ENCODE data around the gene PRTN3.

Gene PRTN3

DNA sequence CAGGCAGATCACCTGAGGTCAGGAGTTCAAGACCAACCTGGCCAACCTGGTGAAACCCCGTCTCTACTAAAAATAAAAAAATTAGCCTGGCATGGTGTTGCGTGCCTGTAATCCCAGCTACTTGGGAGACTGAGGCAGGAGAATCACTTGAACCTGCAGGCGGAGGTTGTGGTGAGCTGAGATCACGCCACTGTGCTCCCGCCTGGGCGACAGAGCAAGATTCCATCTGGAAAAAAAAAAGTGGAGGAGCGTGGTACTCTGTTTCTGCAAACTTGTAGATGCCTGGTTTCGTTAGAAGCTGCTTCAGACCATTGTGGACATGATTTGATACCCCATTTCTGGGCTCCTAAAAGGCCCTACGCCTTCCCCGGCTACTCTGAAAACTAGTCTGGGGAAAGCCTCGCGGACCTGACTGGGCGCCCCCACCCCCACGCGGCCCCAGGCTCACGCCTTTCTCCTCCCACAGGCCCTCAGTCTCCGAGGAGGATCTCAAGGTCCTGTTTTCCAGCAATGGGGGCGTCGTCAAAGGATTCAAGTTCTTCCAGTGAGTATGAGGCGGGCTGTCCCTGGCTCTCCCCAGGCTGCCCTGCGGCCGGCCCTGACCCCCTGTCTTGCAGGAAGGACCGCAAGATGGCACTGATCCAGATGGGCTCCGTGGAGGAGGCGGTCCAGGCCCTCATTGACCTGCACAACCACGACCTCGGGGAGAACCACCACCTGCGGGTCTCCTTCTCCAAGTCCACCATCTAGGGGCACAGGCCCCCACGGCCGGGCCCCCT, 30.5 kb upstream of the PRTN3 start:
- no peak overlapping the region for H3K27ac ChIP-seq
- TF ChIP-seq ZFX (IDR thresholded peaks at IDR 0.05): no peak
- TF ChIP-seq, protein P1, sequence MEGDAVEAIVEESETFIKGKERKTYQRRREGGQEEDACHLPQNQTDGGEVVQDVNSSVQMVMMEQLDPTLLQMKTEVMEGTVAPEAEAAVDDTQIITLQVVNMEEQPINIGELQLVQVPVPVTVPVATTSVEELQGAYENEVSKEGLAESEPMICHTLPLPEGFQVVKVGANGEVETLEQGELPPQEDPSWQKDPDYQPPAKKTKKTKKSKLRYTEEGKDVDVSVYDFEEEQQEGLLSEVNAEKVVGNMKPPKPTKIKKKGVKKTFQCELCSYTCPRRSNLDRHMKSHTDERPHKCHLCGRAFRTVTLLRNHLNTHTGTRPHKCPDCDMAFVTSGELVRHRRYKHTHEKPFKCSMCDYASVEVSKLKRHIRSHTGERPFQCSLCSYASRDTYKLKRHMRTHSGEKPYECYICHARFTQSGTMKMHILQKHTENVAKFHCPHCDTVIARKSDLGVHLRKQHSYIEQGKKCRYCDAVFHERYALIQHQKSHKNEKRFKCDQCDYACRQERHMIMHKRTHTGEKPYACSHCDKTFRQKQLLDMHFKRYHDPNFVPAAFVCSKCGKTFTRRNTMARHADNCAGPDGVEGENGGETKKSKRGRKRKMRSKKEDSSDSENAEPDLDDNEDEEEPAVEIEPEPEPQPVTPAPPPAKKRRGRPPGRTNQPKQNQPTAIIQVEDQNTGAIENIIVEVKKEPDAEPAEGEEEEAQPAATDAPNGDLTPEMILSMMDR (conservative IDR thresholded peaks at IDR 0.05): no peak

DNA sequence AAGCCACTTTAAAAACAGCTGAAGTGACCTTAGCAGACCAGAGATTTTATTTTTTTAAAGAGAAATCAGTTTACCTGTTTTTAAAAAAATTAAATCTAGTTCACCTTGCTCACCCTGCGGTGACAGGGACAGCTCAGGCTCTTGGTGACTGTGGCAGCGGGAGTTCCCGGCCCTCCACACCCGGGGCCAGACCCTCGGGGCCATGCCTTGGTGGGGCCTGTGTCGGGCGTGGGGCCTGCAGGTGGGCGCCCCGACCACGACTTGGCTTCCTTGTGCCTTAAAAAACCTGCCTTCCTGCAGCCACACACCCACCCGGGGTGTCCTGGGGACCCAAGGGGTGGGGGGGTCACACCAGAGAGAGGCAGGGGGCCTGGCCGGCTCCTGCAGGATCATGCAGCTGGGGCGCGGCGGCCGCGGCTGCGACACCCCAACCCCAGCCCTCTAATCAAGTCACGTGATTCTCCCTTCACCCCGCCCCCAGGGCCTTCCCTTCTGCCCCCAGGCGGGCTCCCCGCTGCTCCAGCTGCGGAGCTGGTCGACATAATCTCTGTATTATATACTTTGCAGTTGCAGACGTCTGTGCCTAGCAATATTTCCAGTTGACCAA, 29.8 kb upstream of the PRTN3 start:
- no peak overlapping the region for H3K27ac ChIP-seq
- TF ChIP-seq, protein P1 (conservative IDR thresholded peaks at IDR 0.05): no peak
- no peak for TF ChIP-seq ZFX (IDR thresholded peaks at IDR 0.05)

DNA sequence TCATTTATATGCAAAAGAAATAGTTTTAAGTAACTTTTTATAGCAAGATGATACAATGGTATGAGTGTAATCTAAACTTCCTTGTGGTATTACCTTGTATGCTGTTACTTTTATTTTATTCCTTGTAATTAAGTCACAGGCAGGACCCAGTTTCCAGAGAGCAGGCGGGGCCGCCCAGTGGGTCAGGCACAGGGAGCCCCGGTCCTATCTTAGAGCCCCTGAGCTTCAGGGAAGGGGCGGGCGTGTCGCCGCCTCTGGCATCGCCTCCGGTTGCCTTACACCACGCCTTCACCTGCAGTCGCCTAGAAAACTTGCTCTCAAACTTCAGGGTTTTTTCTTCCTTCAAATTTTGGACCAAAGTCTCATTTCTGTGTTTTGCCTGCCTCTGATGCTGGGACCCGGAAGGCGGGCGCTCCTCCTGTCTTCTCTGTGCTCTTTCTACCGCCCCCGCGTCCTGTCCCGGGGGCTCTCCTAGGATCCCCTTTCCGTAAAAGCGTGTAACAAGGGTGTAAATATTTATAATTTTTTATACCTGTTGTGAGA, 29.2 kb upstream of the PRTN3 start:
- no peak for TF ChIP-seq ZFX (IDR thresholded peaks at IDR 0.05)
- TF ChIP-seq, protein P1 (conservative IDR thresholded peaks at IDR 0.05): no peak
- H3K27ac ChIP-seq: no peak overlapping the region

DNA sequence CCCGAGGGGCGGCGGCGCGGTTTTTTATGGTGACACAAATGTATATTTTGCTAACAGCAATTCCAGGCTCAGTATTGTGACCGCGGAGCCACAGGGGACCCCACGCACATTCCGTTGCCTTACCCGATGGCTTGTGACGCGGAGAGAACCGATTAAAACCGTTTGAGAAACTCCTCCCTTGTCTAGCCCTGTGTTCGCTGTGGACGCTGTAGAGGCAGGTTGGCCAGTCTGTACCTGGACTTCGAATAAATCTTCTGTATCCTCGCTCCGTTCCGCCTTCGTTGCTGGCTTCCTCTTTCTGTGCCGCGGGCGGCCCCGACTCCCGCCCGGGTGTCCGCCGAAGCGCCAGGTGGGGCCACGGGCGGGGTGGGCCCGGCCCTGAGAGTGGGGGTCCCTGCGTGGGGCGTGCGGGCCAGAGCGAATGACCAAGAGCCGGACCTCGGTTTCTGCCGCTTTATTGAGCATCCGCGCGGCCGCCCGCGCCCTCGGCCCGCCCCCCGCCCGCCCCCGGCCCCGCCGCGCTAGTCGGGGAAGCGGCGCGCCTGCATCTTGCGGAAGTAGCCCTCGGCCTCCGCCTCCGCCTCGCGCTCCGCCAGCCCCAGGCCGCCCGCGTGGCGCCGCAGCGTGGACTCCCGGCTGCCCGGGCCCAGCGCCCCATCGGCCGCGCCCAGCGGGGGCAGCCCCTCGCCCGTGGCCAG, 28.6 kb upstream of the PRTN3 start:
- TF ChIP-seq, protein P1 (conservative IDR thresholded peaks at IDR 0.05): no peak
- no peak for TF ChIP-seq ZFX (IDR thresholded peaks at IDR 0.05)
- no peak overlapping the region for H3K27ac ChIP-seq

DNA sequence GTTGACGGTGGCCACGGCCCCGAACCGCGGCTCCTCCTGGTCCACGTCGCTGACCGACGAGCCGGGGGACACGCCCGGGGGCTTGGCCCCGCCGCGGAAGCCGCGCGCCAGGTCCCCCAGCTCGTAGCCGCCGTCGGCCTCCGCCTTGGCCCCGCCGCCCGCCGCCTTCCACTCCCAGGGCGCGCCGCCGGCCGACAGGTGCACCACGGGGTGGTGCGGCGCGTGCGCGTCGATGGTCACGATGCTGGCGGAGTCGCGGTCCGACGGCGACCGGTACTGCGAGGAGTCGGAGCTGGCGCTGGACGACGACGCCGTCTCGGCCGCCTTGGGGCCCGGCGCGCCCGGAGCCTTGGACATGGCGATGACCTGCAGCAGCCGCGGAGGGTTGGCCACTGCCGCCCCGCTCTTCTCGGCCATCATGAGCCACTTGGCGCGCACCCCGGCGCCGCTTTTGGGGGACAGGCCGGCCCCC, 28.0 kb upstream of the PRTN3 start:
- no peak overlapping the region for H3K27ac ChIP-seq
- no peak for TF ChIP-seq ZFX (IDR thresholded peaks at IDR 0.05)
- TF ChIP-seq, protein P1 (conservative IDR thresholded peaks at IDR 0.05): no peak

DNA sequence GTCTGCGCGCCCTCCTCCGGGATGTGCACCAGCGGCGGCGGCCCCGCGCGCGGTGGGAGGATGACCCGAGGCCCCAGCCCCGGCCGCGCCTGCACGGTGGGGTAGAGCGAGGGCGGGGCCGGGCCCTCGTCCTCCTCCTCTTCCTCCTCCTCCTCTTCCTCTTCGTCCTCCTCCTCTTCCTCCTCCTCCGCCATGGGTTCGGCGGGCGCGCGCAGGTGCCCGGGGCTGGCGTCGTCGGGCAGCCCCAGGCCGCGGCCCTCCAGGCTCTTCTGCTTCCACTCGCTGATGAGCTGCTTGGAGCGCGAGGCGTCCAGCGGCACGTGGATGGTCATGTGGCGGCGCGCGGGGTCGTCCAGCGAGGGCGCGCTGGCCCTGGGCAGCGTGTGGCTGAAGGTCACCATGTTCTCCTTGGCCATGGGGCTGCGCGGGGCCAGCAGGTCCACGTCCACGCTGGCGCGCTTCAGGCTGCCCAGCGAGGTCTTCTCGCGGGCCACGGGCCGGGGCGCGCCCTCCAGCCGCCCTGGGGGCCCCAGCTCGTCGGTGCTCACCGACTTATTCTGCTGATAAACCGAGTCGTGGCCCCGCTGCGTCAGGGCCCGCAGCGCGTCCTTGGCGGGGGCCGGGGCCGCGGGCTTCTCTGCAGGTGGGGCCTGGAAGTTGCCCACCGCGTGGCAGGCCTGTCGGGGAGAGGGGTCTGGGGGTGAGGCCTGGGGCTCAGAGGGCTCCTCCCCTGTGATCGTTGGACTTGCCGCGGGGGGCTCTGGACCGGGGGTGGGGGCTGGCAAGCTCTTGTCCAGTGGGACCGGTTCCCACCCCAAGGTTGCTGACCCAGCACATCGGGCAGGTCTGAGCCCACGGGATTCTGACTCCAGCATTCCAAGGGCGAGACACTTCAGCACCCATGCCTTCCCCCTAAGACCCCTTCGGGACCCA, 27.3 kb upstream of the PRTN3 start:
- H3K27ac ChIP-seq: no peak overlapping the region
- TF ChIP-seq, protein P1 (conservative IDR thresholded peaks at IDR 0.05): no peak
- no peak for TF ChIP-seq ZFX (IDR thresholded peaks at IDR 0.05)

All from C4-2B (cell line).